K562 (cell line): ENCODE data around the gene ZNF74. TPM values are rescaled to one million over a fixed set of nuclear protein-coding genes. Genes with fewer than 3 reads are reported as not detected.

ENCODE experiments used
- BHLHE40 ChIP-seq: IDR thresholded peaks from 2 replicates; pipeline ENCODE4 v1.6.1; 2011; ENCODE audit warnings: low read length, improper control_type of control experiment
- CHD1 ChIP-seq: fragments of 200-600 bp; sonication (generic); IDR thresholded peaks from one replicate; pipeline ENCODE4 v1.6.1; 2012; ENCODE audit warnings: mild to moderate bottlenecking, moderate library complexity, low read length, inconsistent platforms
- CXXC5 ChIP-seq: fragments of 250-450 bp; sonication (Bioruptor Pico); IDR thresholded peaks from 2 replicates; pipeline ENCODE4 v1.8.0; 2022; ENCODE audit warnings: inconsistent platforms, mild to moderate bottlenecking, moderate library complexity
- DEAF1 ChIP-seq: fragments of 450-650 bp; formaldehyde crosslinking; IDR thresholded peaks from 2 replicates; pipeline ENCODE4 v1.4.0; 2020; ENCODE audit warnings: mild to moderate bottlenecking, moderate library complexity
- E2F5 ChIP-seq: sonication (generic); formaldehyde crosslinking; IDR thresholded peaks from 2 replicates; pipeline ENCODE4 v1.8.0; 2022; ENCODE audit warnings: mild to moderate bottlenecking, missing genetic modification reagents
- ELF4 ChIP-seq: fragments of 450-650 bp; formaldehyde crosslinking; IDR thresholded peaks from 2 replicates; pipeline ENCODE4 v1.4.0; 2022; ENCODE audit warnings: missing genetic modification characterization
- GTF2E2 ChIP-seq: fragments of 200-800 bp; sonication (Bioruptor generic); IDR thresholded peaks from 2 replicates; pipeline ENCODE4 v1.6.1; 2016; ENCODE audit warnings: missing genetic modification characterization, missing compliant biosample characterization
- HCFC1 ChIP-seq: IDR thresholded peaks from 2 replicates; pipeline ENCODE4 v1.6.1; 2012; ENCODE audit warnings: low read depth, low read length, improper control_type of control experiment
- HDAC1 ChIP-seq, 2 experiments: fragments of 450-650 bp; IDR thresholded peaks; 2 replicates each; pipeline ENCODE4 v1.6.1; 2016 to 2017; ENCODE audit warnings: inconsistent platforms in 1 of 2, mild to moderate bottlenecking in 1 of 2, moderate library complexity in 1 of 2
- HDAC2 ChIP-seq: fragments of 450-650 bp; IDR thresholded peaks from 2 replicates; pipeline ENCODE4 v1.6.1; 2016; ENCODE audit warnings: mild to moderate bottlenecking
- ID3 ChIP-seq, 2 experiments: fragments of 250-450 bp in 1 of 2; fragments of 450-650 bp in 1 of 2; sonication (Bioruptor Pico) in 1 of 2; IDR thresholded peaks; 2 replicates each; pipeline versions ENCODE4 v1.6.1 to v1.8.0; 2016 to 2021; ENCODE audit warnings: mild to moderate bottlenecking in 2 of 2, moderate library complexity in 2 of 2, missing compliant biosample characterization in 1 of 2, missing genetic modification characterization in 1 of 2
- JUN ChIP-seq, 2 experiments: sonication (generic) in 1 of 2; formaldehyde crosslinking in 1 of 2; IDR thresholded peaks; 2 replicates each; pipeline versions ENCODE4 v1.6.1 to v1.8.0; 2012 to 2022; ENCODE audit warnings: borderline replicate concordance in 2 of 2, mild to moderate bottlenecking in 2 of 2, improper control_type of control experiment in 1 of 2, low read depth in 1 of 2, low read length in 1 of 2, missing genetic modification reagents in 1 of 2
- KDM5B ChIP-seq: fragments of 200-600 bp; sonication (generic); IDR thresholded peaks from 2 replicates; pipeline ENCODE4 v1.6.1; 2012; ENCODE audit warnings: low read depth, mild to moderate bottlenecking, moderate library complexity, low read length, control low read depth, inconsistent platforms; ENCODE audit not compliant: insufficient replicate concordance
- LARP7 ChIP-seq: fragments of 450-650 bp; IDR thresholded peaks from 2 replicates; pipeline ENCODE4 v1.6.1; 2016
- NEUROD1 ChIP-seq: fragments of 150-350 bp; IDR thresholded peaks from 2 replicates; pipeline ENCODE4 v1.6.1; 2014; ENCODE audit warnings: borderline replicate concordance, low read length, low read depth; ENCODE audit not compliant: partially characterized antibody
- NRF1 ChIP-seq, 2 experiments: fragments of 450-650 bp; IDR thresholded peaks in 1 of 2; conservative IDR thresholded peaks in 1 of 2; 2 replicates each; pipeline ENCODE4 v1.6.1; 2014; ENCODE audit warnings: mild to moderate bottlenecking in 2 of 2
- SMAD1 ChIP-seq: fragments of 150-350 bp; IDR thresholded peaks from 2 replicates; pipeline ENCODE4 v1.6.1; 2014; ENCODE audit warnings: low read length, low read depth; ENCODE audit not compliant: partially characterized antibody
- SMAD4 ChIP-seq: fragments of 250-450 bp; sonication (Bioruptor Pico); conservative IDR thresholded peaks from 2 replicates; pipeline ENCODE4 v1.8.0; 2021; ENCODE audit warnings: inconsistent platforms, mild to moderate bottlenecking, moderate library complexity
- ZFP91 ChIP-seq: sonication (generic); formaldehyde crosslinking; IDR thresholded peaks from 2 replicates; pipeline ENCODE4 v1.8.0; 2022; ENCODE audit warnings: mild to moderate bottlenecking, missing genetic modification reagents
- ZFX ChIP-seq: sonication (generic); formaldehyde crosslinking; IDR thresholded peaks from 2 replicates; pipeline ENCODE4 v1.8.0; 2022; ENCODE audit warnings: mild to moderate bottlenecking, missing genetic modification reagents, moderate library complexity
- ZKSCAN1 ChIP-seq: fragments of 150-350 bp; IDR thresholded peaks from 2 replicates; pipeline ENCODE4 v1.6.1; 2016; ENCODE audit warnings: low read depth, low read length
- ZNF436 ChIP-seq: fragments of 250-450, 450-650 bp; sonication (Bioruptor Pico); formaldehyde crosslinking; IDR thresholded peaks from 2 replicates; pipeline ENCODE4 v1.7.0; 2020; ENCODE audit warnings: mild to moderate bottlenecking
- ZNF668 ChIP-seq: fragments of 250-450 bp; sonication (Bioruptor Pico); IDR thresholded peaks from 2 replicates; pipeline ENCODE4 v1.8.0; 2022; ENCODE audit warnings: mild to moderate bottlenecking, inconsistent platforms
- ZNF778 ChIP-seq: fragments of 450-650 bp; formaldehyde crosslinking; IDR thresholded peaks from 2 replicates; pipeline ENCODE4 v1.4.0; 2020; ENCODE audit warnings: mild to moderate bottlenecking, moderate library complexity
- polyA plus RNA-seq, 8 experiments: library from polyadenylated mRNA; depleted of rRNA in 4 of 8; stranded (reverse) in 5 of 8; unstranded in 3 of 8; fragments of >200 nt; fragmentation: Nextera tagmentation in 2 of 8; fragmentation: Illumina TruSeq in 1 of 8; extraction: Ambion mirVana in 2 of 8; extraction: Trizol in 1 of 8; gene quantifications; 2 replicates each; pipeline versions ENCODE4 v1.2.1 to v1.2.3, GENCODE V29; 2011 to 2014; ENCODE audit warnings: inconsistent platforms in 1 of 8, missing spikeins in 1 of 8
- total RNA-seq, 7 experiments: library from RNA; depleted of rRNA in 6 of 7; stranded (reverse); fragments of >200 nt in 6 of 7; fragmentation: Illumina TruSeq in 2 of 7; extraction: Trizol in 2 of 7; gene quantifications; 2 replicates each; pipeline versions ENCODE4 v1.2.1 to v1.2.3, GENCODE V29; 2011 to 2021; ENCODE audit warnings: low replicate concordance in 1 of 7

Gene ZNF74
- total and polyA plus RNA-seq, 9 of the 15 experiments (the other 6 are each of a cell fraction or from before 2014, with no cell fraction given) = 2.4 to 53.5 (median 31.5) TPM

GRCh38 chr22:20418211-20418788 is 24.3 kb downstream of the ZNF74 start (continued):
- TF ChIP-seq DEAF1 (CRISPR knock-in tag) (peak; percentile 95), LARP7 (peak; percentile 0; the same call in 1 of the 2 replicates), ZNF436 (CRISPR knock-in tag) (0 out of 2 replicates have a peak, but pooled peaks have one; percentile 0), GTF2E2 (tag) (no peak), SMAD4 (CRISPR knock-in tag) (peak; percentile 87), NRF1 (conservative IDR thresholded peaks at IDR 0.05 in 1 of 2, IDR thresholded peaks at IDR 0.05 in 1 of 2) (peak; percentile 68 to 78), ZNF778 (CRISPR knock-in tag) (no peak), SMAD1 (peak; percentile 44), JUN (IDR thresholded peaks at IDR 0.05; ENCODE audit: borderline replicate concordance, low read depth, low read length) (peak; percentile 72), JUN (CRISPR knock-in tag; IDR thresholded peaks at IDR 0.05; ENCODE audit: borderline replicate concordance) (no peak), ZNF668 (CRISPR knock-in tag) (no peak), HDAC1 (IDR thresholded peaks at IDR 0.05) (peak in 1 of 2 experiments; percentile 79; a peak in 2 of 4 replicates), ZKSCAN1 (0 out of 2 replicates have a peak, but pooled peaks have one; percentile 41), HCFC1 (peak; percentile 69), ZFP91 (CRISPR knock-in tag) (no peak), E2F5 (CRISPR knock-in tag) (peak; percentile 51; the same call in 1 of the 2 replicates), KDM5B (peak; percentile 45), HDAC2 (peak; percentile 88; the same call in 1 of the 2 replicates), BHLHE40 (peak; percentile 97), NEUROD1 (peak; percentile 18), CHD1 (no peak), ZFX (CRISPR knock-in tag) (peak; percentile 66), ID3 (CRISPR knock-in tag; IDR thresholded peaks at IDR 0.05) (no peak), ID3 (tag; IDR thresholded peaks at IDR 0.05) (peak; percentile 89), CXXC5 (CRISPR knock-in tag) (peak; percentile 92), ELF4 (CRISPR knock-in tag) (0 out of 2 replicates have a peak, but pooled peaks have one; percentile 69)
